ENCODE measurements around the gene FAM209B. TPM values are rescaled to one million over a fixed set of nuclear protein-coding genes. Genes with fewer than 3 reads are reported as not detected.

FAM209B gene
- total RNA-seq, 4 donors from 2014 or later: not detected

GRCh38 chr20:56580226-56580625, 47.2 kb downstream of the FAM209B start:
- no peak overlapping the region for H3K27ac ChIP-seq
- no peak overlapping the region for H3K4me3 ChIP-seq
- DNase-seq (ENCODE audit: low spot score in 2 of 2): no peak
- H3K4me1 ChIP-seq: no peaks in the 10 kb centered on the region
- no peaks in the 10 kb centered on the region for H3K36me3 ChIP-seq
- 82 to 93% methylated on average over 11 to 12 of the region's 12 CpGs for WGBS, 2 donors
- no peaks in the 10 kb centered on the region for H3K9me3 ChIP-seq
- TF ChIP-seq POLR2A (IDR thresholded peaks at IDR 0.05) (no peak), CTCF (IDR thresholded peaks at IDR 0.05) (no peak), EP300 (IDR thresholded peaks at IDR 0.05) (no peak)
- no peaks in the 10 kb centered on the region for H3K27me3 ChIP-seq

- Histone ChIP-seq H3K4me1 (no peaks in the 10 kb centered on the region), H3K4me3 (no peak overlapping the region), H3K27me3 (no peaks in the 10 kb centered on the region), H3K27ac (no peak overlapping the region), H3K9me3 (no peaks in the 10 kb centered on the region), H3K36me3 (no peaks in the 10 kb centered on the region)
- WGBS, 2 donors: 78 to 82% methylated on average over 2 of the region's 2 CpGs
- TF ChIP-seq EP300 (IDR thresholded peaks at IDR 0.05) (no peak), CTCF (IDR thresholded peaks at IDR 0.05) (no peak), POLR2A (IDR thresholded peaks at IDR 0.05) (no peak)
- DNase-seq (ENCODE audit: low spot score in 2 of 2): no peak
Observed at GRCh38 chr20:56581701-56582100, 48.7 kb downstream of the FAM209B start.

- TF ChIP-seq EP300 (IDR thresholded peaks at IDR 0.05) (no peak), CTCF (IDR thresholded peaks at IDR 0.05) (no peak), POLR2A (IDR thresholded peaks at IDR 0.05) (no peak)
- no peak overlapping the region for H3K4me3 ChIP-seq
- no peaks in the 10 kb centered on the region for H3K36me3 ChIP-seq
- no peaks in the 10 kb centered on the region for H3K9me3 ChIP-seq
- H3K27me3 ChIP-seq: no peaks in the 10 kb centered on the region
- 48 to 67% methylated on average over 4 of the region's 4 CpGs for WGBS, 2 donors
- H3K4me1 ChIP-seq: no peaks in the 10 kb centered on the region
- H3K27ac ChIP-seq: no peak overlapping the region
- peak in 1 of 2 donors; percentile 5 for DNase-seq (ENCODE audit: low spot score in 2 of 2)
Observed at GRCh38 chr20:56582542-56582941, 49.5 kb downstream of the FAM209B start.

- TF ChIP-seq EP300 (IDR thresholded peaks at IDR 0.05) (no peak), CTCF (IDR thresholded peaks at IDR 0.05) (no peak), POLR2A (IDR thresholded peaks at IDR 0.05) (no peak)
- 82 to 83% methylated on average over 5 of the region's 5 CpGs for WGBS, 2 donors
Observed at GRCh38 chr20:56584916-56585315, 51.9 kb downstream of the FAM209B start.

More at GRCh38 chr20:56584916-56585315, 51.9 kb downstream of the FAM209B start:
- Histone ChIP-seq H3K27me3 (no peaks in the 10 kb centered on the region), H3K36me3 (no peaks in the 10 kb centered on the region), H3K9me3 (no peaks in the 10 kb centered on the region), H3K27ac (no peak overlapping the region), H3K4me3 (no peak overlapping the region), H3K4me1 (no peaks in the 10 kb centered on the region)
- DNase-seq (ENCODE audit: low spot score in 2 of 2): no peak

Other genes starting within 250 kb of the FAM209B start
- gene FAM210B, start 174.3 kb upstream of the FAM209B start, total RNA-seq: 10 to 100 TPM; 36.8 to 56.6 (median 52.3) TPM
- gene AURKA, start 141.0 kb upstream of the FAM209B start, total RNA-seq: 1 to 10 TPM in 3 of 4 donors, under 1 TPM in 1; 0.42 to 4.3 (median 1.7) TPM
- gene CSTF1, start 140.6 kb upstream of the FAM209B start, total RNA-seq: 10 to 100 TPM; 17.6 to 25.9 (median 22.7) TPM
- 1 to 10 TPM; 2.0 to 7.5 (median 3.6) TPM for gene CASS4, start 121.0 kb upstream of the FAM209B start, total RNA-seq
- 10 to 100 TPM; 54.3 to 74.1 (median 65.2) TPM for gene RTF2, start 64.6 kb upstream of the FAM209B start, total RNA-seq
- gene FAM209A, start 8.5 kb upstream of the FAM209B start, total RNA-seq: not detected
- 1 to 10 TPM in 2 of 4 donors, under 1 TPM in 2; 0.20 to 2.1 (median 0.96) TPM for gene TFAP2C, start 96.1 kb downstream of the FAM209B start, total RNA-seq

Data from tibial nerve (tissue), 4 donors.